Gastrocnemius medialis (tissue), 4 donors: ENCODE measurements around the gene ZNF814.
"Not testable (repeated sequence)": the region's sequence is repeated elsewhere in the genome, so short reads cannot be mapped to it uniquely, and the experiment has no call there.

Experiments
- CTCF ChIP-seq, 5 experiments: fragments of 450-650 bp in 3 of 5; fragments of 200-600 bp in 2 of 5; sonication (generic) in 2 of 5; IDR thresholded peaks in 4 of 5; conservative IDR thresholded peaks in 1 of 5; 1 replicate in 4 of 5; 2 replicates in 1 of 5; pipeline ENCODE4 v1.5.1; 2016 to 2019; ENCODE audit warnings: antibody characterized with exemption in 5 of 5, mild to moderate bottlenecking in 3 of 5, moderate library complexity in 3 of 5
- POLR2A ChIP-seq, 2 donors: fragments of 450-650 bp; IDR thresholded peaks; one replicate each; pipeline ENCODE4 v1.6.1; 2017; ENCODE audit warnings: antibody characterized with exemption in 2 of 2, mild to moderate bottlenecking in 2 of 2, moderate library complexity in 2 of 2

GRCh38 chr19:57849162-57849665, 39.6 kb downstream of the ZNF814 start:
- not testable (repeated sequence) for TF ChIP-seq CTCF (IDR thresholded peaks at IDR 0.05 in 4 of 5, conservative IDR thresholded peaks at IDR 0.05 in 1 of 5); POLR2A (IDR thresholded peaks at IDR 0.05)
